Measurements from ENCODE around the gene KRTAP10-1.
A peak's percentile ranks its signal among the peaks of the same experiment; 100 is the strongest.

Gene KRTAP10-1

DNA sequence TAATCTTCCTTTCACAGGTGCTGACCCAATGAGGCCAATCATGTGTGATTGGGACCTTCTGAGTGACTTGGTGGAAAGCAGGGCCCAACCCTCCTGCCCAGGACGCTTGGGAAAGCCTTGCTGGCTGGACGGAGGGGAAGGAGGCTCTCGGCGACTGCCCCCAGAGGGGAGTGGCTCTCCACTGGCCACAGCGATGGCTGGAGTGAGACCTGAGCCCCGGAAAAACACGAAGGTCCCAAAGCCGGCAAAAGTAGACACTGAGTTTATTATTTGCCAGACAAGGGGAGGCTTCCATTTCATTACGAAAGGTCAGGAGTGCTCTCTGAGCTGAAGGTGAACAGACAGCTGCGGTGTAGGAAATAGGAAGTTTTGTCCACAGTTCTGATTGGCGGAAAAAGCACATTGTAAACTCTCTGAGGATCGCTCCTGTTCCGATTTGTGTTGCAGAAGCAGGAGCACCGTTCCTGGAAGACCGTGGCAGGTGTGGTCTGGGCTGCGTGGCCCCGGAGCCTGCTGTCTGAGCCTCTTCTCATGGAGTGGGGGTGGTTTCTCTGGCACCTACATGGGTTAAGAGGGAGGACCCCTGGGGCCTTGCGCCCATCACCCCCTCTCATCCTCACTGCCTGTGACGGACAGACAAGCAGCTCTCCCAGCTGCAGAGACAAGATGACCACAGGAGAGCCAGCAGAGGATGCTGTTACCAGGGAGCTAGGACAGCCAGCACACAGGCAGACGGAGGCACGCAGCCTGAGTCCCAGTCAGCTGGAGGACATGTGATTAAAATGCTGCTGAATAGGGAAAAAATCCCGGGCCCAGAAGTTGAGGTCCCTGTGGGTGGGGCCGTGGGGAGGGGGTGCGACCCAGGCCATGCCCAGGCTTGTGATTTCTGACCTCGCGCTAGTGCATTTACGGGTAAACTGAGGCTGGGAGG lies 41.5 kb downstream of the KRTAP10-1 start:
- no peaks in the 10 kb centered on the region for H3K9me3 Mint-ChIP-seq
- no peak for ATAC-seq
- no peaks in the 10 kb centered on the region for H3K4me1 Mint-ChIP-seq
- no peak overlapping the region for H3K4me3 Mint-ChIP-seq
- no peak overlapping the region for H3K27ac Mint-ChIP-seq
- DNase-seq (ENCODE audit: low spot score in 2 of 2) = no peak
- no peaks in the 10 kb centered on the region for H3K36me3 Mint-ChIP-seq

DNA sequence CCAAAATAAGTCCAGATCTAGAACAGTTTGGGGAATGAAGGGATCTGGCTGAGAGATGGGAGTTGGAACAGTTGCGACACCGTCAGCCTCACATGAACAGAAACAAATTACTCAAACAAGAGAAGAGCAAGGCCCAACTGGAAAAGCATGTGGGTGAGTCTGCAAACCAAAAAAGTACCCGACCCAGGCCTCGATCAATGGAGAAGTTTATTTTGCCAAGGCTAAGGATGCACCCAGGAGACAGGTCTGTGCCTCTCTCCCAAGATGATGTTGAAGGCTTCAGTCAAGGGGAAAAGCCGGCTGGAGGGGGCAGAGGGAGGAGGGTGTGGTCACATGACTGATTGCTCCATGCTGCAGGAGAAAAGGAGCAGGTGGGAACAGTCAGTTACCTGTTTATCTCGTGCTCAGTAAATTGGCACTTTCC lies 42.3 kb downstream of the KRTAP10-1 start:
- Mint-ChIP-seq H3K4me1 (no peaks in the 10 kb centered on the region), H3K27ac (no peak overlapping the region), H3K36me3 (no peaks in the 10 kb centered on the region), H3K9me3 (peaks cover 4% of the 10 kb centered on the region), H3K4me3 (no peak overlapping the region)
- DNase-seq (ENCODE audit: low spot score in 2 of 2) = no peak
- no peak for ATAC-seq

DNA sequence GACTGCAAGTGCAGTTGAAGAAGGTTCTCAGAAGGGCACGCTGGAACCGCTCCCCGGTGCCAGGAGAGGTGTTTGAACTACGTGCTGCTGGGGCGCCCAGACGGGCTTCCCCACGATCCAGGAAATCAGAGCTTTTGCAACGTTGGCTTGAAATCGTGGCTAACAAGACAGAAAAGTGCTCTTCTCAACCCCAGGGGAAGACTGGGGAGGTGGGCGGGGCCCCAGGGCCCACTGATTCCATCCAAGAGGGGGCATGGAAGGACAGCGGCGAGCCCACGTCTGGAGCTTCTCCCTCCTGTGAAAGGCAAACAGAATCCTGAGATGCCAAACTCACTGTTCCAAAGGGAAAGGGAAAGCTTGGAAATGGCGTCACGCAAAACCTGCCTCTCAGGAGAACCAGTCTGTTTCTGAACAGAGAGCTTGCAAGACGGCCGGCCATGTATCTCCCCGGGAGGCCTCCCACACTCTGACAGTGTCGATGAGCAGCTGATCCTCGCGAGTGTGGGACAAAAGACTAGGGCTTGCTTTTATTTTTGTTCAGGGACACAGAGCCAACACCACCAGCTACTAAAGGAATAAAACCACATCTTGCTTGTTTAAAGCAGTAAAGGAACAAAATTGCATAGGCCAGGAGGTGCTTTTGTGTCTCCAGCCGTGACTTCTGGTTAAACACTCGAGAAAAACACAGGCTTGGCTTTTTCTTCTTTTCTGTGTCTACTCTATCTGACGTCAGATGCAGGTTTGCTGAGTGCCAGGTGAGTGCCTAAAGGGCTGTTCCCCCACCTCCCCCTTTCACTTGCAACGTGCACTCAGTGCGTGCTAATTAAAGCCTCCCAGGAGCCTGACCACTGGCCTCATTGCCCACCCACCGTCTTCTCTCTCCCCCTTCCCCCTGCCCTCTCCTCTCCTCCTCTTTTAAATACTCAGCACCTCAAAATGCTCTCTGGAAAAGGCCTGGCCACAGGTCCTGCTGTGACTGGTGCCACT lies 43.1 kb downstream of the KRTAP10-1 start:
- no peak overlapping the region for H3K27ac Mint-ChIP-seq
- DNase-seq (ENCODE audit: low spot score in 2 of 2) = no peak
- no peak for ATAC-seq
- no peak overlapping the region for H3K4me3 Mint-ChIP-seq
- H3K4me1 Mint-ChIP-seq = no peaks in the 10 kb centered on the region
- H3K9me3 Mint-ChIP-seq = peaks cover 6% of the 10 kb centered on the region
- no peaks in the 10 kb centered on the region for H3K36me3 Mint-ChIP-seq

DNA sequence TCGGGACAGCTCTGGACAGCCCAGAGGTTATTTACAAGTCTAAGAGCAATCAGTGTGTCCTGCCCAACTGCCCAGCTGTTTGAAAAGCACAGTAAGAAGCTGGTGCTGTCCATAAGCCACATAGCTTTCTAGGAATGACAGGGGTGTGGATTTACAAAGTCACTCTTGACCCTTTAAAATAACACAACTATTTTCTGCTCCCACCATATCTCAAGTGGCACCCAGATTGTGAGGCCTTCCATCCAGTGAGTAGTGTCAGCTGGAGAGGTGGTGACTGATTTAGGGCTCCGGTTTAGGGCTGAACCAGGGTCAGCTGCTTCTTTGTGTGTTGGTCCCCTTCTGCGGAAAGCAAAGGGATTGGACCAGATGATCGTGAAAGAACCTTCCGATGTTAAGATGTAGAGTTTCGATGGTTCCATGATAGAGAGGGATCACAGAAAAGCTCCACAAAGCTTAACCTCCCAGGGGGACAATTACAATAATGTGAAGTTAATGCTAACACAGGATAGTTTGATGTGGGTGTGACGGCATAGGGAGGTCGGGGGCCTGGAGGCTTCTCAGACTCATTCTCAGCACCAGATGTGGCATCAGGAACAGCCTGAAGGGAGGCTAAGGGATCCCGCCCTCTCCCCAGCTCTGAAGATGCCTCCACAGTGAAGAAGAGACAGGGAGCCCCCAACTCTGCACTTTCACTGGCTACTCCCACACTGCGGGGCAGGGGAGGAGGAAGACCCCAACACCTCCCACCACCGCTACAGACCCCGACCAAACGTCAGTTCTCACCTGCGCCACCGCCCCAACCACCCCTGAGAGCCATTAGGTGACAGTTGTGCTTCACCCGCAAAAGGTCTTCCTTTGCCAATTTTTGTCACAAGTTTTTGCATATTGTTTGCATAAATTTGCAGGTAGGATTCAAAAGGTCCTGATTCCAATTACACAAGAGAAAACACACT lies 44.1 kb downstream of the KRTAP10-1 start:
- H3K4me1 Mint-ChIP-seq = no peaks in the 10 kb centered on the region
- no peaks in the 10 kb centered on the region for H3K36me3 Mint-ChIP-seq
- peaks cover 6% of the 10 kb centered on the region for H3K9me3 Mint-ChIP-seq
- no peak overlapping the region for H3K27ac Mint-ChIP-seq
- no peak for ATAC-seq
- DNase-seq (ENCODE audit: low spot score in 2 of 2) = no peak
- H3K4me3 Mint-ChIP-seq = no peak overlapping the region

DNA sequence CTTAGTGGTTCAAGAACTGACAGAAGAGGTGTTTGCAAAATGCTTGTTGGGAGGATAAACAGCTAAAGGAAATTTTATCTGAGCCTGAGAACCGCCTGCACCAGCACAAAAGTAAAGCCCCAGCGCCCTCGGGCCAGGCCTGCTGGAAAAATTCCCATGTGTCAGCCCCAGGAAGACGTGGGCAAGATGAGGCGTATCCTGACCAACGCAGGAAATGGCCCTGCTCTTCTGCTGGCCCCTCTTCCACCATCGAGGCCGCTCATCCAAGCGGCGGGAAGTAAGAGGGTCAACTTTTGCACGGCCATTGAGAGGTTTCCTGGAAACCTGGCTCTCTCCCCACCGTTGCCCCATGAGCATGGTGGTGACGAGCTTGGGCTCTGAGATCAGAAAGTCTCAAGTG lies 45.0 kb downstream of the KRTAP10-1 start:
- H3K4me1 Mint-ChIP-seq = no peaks in the 10 kb centered on the region
- no peak overlapping the region for H3K4me3 Mint-ChIP-seq
- no peak overlapping the region for H3K27ac Mint-ChIP-seq
- H3K9me3 Mint-ChIP-seq = peaks cover 6% of the 10 kb centered on the region
- no peak for ATAC-seq
- no peaks in the 10 kb centered on the region for H3K36me3 Mint-ChIP-seq
- DNase-seq (ENCODE audit: low spot score in 2 of 2) = no peak

DNA sequence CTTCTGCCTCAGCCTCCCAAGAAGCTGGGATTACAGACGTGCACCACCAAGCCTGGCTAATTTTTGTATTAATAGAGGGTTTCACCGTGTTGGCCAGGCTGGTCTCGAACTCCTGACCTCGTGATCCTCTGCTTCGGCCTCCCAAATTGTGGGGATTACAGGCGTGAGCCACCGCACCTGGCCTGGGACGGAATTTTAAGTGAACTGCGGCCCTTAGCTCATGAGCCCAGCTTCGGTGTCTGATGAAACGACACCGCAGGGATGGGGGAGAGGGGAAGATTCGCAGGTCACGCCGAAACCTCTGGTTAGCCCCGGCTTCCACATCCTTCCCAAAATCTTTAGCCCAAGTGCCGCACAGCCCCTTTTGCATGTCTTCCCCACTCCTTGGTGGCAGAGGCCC lies 45.6 kb downstream of the KRTAP10-1 start:
- no peak for DNase-seq (ENCODE audit: low spot score in 2 of 2)
- H3K9me3 Mint-ChIP-seq = peaks cover 6% of the 10 kb centered on the region
- no peak overlapping the region for H3K4me3 Mint-ChIP-seq
- ATAC-seq = no peak
- H3K27ac Mint-ChIP-seq = no peak overlapping the region
- no peaks in the 10 kb centered on the region for H3K36me3 Mint-ChIP-seq
- no peaks in the 10 kb centered on the region for H3K4me1 Mint-ChIP-seq

DNA sequence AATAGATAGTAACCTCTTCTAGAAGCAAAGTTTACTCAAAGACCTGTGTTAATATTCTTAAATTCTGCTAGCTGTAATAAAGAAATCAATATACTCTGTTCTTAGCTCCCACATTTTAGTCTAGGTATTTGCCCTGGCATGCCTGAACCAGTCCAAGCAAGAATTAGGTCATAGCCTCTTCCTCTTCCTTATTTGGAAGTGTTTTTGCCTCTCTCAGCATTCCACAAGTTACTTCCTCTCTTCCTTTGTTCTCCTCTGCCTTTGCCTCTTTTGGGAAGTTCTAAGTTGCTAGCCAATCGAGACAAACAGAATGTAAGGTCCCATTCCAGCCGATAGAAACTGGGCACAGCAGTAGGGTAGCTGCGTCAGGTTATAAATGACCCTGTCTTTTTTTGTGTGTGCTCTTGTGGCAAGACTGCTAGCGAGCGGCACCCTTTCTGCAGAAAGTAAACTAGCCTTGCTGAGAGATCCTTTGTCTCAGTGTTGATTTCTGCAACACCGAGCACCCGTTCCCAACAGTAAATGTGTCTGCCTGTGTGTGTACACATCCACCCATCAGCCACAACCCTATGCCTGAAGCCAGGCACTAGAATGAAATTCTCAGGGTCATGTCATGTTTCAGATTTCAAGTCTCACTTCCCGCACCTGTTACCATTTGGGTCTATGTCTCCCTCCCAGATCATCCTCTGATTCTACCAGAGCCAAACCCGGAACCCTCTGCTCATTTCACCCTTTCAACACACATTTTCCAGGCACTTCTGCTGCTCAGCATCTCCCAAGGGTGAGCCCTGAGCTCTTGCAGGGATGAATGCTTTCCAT lies 47.2 kb downstream of the KRTAP10-1 start:
- no peak for ATAC-seq
- H3K36me3 Mint-ChIP-seq = no peaks in the 10 kb centered on the region
- no peak for DNase-seq (ENCODE audit: low spot score in 2 of 2)
- H3K9me3 Mint-ChIP-seq = peaks cover 6% of the 10 kb centered on the region
- peak overlapping the region; percentile 20 for H3K27ac Mint-ChIP-seq
- H3K4me3 Mint-ChIP-seq = no peak overlapping the region
- no peaks in the 10 kb centered on the region for H3K4me1 Mint-ChIP-seq

DNA sequence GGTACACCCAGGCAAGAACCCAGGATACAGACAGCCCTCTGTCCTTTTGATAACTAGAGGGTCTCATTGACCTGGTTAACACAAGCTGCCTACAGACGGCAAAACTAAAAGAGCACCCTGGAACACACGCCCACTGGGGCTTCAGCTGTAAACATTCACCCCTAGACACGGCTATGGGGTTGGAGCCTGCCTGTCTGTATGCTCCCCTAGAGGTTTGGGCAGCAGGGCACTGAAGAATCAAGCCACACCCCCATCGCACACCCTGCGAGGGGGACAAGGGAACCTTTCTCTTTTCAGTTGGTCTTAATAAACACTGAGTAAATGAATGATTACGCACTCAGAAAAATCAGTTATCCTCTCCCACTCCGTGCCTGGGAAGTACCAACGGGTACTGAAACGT lies 49.2 kb downstream of the KRTAP10-1 start:
- Mint-ChIP-seq H3K27ac (no peak overlapping the region), H3K9me3 (peaks cover 6% of the 10 kb centered on the region), H3K36me3 (no peaks in the 10 kb centered on the region), H3K4me3 (no peak overlapping the region), H3K4me1 (no peaks in the 10 kb centered on the region)
- no peak for ATAC-seq
- DNase-seq (ENCODE audit: low spot score in 2 of 2) = no peak

DNA sequence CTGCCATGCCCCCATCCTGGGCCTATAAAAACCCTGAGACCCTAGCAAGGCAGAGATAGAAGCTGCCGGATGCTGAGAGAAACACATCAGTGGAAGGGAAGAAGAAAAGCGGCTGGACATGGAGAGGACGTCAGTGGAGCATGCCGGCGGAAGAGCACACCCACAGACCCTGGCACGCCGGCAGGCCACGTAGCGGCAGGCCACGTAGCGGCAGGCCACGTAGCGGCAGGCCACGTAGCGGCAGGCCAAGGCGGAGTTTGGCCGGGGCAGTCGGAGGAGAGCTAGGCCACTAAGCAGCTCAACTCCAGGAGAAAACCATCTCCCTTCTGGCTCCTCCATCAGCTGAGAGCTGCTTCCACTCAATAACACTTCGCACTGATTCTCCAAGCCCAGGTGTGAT lies 49.6 kb downstream of the KRTAP10-1 start:
- Mint-ChIP-seq H3K27ac (no peak overlapping the region), H3K9me3 (peaks cover 6% of the 10 kb centered on the region), H3K4me1 (no peaks in the 10 kb centered on the region), H3K36me3 (no peaks in the 10 kb centered on the region), H3K4me3 (no peak overlapping the region)
- ATAC-seq (no peak), DNase-seq (ENCODE audit: low spot score in 2 of 2) (no peak)

DNA sequence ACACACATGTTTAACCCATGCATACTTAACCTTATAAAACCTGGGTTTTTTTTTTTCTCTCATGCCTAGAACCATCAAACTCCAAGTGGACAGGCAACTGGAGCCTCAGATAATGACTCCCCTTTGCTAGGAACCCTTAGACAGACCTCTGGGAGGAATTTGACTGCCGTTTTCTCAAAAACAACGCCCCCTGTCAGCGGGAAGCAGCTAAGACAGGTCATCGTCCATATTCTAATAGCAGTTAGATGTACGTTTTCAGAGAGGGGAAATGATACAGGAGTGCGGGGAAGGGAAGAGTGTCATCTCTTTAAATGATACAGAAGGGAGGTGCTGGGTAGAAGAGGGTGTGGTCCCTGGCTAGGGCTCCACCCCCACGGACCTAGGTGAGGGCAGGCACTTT lies 50.0 kb downstream of the KRTAP10-1 start:
- ATAC-seq = no peak
- Mint-ChIP-seq H3K4me1 (no peaks in the 10 kb centered on the region), H3K36me3 (no peaks in the 10 kb centered on the region)

More for the DNA sequence above, 50.0 kb downstream of the KRTAP10-1 start:
- Mint-ChIP-seq H3K9me3 (peaks cover 6% of the 10 kb centered on the region), H3K4me3 (no peak overlapping the region), H3K27ac (no peak overlapping the region)
- no peak for DNase-seq (ENCODE audit: low spot score in 2 of 2)
